D341Med (cell line): ENCODE results near the gene GSG1L.

Experiments
- DNase-seq: peaks from one replicate; pipeline ENCODE4 v3.0.0; 2012; ENCODE audit warnings: low spot score

Gene GSG1L

DNA sequence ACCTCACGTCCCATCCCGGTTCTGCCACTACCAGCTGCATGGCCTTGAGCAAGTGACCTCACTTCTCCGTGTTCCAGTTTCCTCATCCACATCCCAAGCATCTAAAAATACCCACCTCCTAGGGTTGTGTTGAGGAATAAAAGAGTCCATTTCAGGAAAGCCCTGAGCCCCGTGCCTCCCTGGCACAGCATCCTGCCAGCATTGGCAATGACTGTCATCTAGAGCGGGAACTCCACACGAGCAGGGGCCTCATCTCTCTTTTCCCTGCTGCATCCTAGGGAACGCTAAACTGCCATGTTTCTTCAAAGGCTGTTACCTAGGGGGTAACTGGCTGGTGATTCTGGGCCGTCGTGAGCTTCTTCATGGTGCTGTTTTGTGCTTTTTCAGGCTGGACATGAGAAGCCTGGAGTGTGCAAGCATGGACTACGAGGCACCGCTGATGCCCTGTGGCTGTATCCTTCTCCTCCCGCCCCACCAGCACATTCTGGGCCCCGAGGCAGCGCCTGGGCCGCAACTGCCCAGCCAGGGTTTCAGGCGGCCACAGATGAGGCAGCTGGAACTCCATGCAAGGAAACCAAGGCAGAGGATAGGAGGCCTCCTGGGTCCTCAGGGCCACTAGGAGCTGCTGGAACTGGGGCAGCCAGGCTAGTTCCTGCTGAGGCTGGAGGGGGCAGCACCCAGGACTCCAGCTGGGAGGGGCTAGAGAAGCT is 292.2 kb downstream of the GSG1L start:
- no peak for DNase-seq

DNA sequence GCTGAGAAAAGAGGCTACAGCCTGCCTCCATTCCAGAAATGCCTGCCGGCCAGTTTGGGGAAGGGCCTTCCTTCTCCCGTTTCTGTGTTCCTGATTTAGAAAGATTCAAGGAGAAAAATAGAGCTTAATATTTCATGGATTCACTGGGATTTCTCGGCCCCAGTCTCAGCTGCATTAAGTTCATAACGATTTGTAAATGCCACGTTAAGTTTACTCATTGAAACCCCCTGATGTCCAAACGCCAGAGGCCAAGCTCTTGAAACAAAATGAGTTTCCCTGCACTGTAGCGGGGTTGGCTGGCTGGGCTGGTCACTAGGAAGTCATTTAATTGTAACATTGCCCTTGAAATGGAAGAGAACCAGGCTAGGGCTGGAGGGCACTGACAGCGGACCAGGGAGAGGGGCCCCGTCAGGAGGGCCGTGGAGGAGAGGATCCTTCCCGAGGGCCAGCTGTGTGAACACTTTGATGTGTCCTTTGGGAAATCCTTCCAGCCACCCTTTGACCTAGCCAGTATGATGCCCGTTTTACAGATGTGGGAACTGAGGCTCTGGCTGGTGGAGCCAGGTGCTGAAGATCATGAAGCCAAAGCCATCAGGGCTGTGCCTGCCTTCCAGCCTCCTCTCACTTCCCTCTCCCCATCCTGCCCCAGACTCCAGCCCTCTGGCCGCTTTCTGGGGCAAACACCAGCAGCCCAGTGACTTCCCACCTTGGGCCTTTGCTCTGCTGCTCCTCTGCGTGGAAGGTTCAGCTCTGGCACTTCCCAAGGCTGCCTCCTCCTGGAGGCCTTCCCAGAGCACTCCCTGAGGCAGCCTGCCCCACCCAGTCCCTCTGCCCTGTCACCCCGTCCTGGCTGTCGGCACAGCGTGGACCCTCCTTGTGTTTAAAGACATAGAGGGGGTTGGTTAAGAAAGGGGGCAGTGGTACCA is 293.0 kb downstream of the GSG1L start:
- DNase-seq = no peak

DNA sequence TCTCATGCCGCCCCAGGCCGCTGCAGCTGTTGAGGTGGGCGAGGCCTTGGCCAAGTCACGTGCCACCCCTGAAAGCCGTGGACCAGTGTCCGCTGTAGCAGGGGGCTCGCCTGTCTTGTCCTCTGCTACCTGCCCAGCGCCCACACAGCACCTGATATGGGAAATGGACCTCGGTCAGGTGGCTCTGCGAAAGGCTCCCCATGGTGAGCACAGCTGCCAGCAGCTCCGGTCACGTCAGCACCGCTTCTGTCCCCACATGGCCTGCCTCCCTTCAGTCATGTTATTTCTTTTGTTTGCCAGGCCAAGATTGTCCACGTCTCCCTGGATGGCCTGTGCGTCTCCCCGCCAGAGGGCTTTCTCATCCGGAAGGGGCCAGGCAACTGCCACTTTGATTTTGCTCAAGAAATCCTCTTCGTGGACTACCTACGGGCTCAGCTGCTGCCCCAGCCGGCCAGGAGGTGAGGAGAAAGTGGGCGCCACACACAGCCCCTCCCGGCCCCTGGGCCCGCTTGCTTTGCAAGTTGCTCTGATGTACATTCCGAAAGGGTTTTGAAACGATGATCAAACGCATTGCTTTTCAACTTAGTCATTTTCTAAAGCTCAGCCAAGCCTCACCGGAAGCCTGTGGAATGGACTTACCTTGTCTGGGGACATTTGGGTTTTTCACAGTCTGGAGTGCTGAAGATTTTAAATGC is 293.8 kb downstream of the GSG1L start:
- no peak for DNase-seq

DNA sequence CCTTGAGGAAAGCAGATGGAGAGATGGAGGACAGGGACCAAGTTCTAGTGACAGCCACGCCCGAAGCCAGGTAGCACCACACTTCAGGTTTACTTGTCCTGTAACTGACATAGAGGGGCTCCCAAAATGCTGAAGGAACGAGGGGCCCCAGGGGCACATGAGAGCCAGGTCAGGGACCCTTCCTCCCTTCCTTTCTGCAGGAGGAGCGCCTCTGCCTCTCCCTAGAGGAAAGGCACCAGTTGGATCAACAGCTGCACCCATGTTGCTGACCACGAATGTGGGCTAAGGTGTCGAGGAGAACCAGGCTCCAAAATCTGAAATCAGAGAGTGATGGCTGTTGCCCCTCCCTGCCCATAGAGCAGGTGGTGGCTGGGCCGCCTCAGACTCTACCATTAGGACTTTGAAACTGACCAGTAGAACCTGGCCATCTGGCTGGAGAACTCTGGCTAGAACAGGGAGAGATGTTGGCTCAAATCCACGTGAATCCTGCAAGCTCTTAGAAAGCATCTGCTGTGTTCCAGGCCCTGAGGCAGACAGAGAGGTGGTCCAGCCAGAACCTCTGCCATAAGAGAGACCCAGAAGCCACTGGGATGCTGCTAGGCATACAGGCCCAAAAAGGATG is 294.8 kb downstream of the GSG1L start:
- no peak for DNase-seq

DNA sequence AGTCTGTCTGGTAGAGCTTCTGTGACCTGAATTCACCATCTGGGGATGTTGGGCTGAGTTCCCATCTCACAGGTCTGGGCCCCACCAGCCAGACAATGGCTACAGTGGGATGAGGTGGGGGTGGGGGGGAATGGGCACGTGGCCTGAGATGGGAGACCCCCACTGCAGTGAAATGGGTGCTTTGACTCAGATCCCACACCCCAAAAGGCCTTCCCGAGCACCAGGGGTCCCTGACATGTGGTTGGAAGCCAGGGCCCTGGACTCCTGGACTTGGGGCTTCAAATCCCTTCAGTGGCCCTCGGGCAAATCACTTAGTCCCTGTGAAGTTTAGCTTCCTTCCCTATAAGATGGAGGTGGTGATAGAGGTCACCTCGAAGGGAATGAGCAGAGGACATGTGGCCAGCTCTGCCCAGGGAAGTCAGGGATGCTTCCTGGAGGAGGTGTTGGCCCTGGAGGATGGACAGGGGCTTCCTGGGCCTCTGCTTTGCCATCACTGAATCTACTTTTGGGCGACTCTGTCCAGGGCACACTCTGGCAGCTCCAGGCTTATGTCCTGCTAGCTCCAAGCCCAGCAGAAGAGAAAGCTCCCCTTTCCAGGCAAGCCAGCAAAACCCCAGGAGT is 295.4 kb downstream of the GSG1L start:
- no peak for DNase-seq

DNA sequence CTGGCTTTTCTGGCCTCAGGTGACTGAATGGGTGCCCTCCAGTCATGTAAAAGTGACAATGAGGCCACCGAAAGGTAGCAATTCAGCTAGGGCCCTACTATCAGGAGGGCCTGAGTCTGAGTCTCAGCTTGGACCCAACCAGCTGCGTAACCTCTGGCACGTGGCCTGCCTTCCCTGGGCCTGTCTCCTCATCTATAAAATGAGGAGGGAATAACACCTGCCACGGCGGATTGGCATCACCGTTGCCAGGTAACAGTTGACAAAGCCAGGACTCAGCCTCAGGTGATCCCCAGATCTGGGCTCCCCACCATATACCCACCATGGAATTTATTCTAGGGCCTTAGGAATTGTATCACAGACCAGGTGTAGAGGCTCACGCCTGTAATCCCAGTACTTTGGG is 296.4 kb downstream of the GSG1L start:
- DNase-seq = no peak

DNA sequence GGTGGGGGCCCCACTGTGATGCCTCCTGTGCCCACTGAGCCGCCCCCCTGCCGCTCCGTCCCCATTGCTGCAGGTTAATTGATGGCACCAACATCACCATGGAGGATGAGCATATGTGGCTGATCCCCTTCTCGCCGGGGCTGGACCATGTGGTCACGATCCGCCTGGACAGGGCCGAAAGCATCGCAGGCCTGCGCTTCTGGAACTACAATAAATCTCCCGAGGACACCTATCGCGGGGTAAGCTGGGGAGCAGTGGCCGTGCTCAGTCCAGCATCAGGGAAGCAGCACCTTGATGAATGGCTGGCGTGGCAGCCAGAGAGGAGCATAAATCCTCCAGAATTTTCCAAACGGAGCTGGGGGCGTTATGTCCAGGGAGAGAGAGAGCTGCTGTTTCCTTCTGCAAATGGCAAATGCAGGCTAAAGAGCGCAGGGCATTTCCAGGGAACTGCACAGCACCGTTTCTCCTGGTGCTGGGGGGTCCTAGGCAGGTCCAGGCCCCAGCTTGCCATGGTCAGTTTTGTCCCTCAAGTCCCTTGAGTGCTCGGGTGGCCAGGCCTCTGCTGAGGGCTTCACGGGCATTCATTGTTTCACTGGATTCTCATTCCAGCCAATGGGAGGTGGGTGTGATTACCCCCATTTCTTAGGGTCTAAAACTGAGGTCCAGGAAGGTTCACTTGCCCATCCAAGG is 297.1 kb downstream of the GSG1L start:
- no peak for DNase-seq

DNA sequence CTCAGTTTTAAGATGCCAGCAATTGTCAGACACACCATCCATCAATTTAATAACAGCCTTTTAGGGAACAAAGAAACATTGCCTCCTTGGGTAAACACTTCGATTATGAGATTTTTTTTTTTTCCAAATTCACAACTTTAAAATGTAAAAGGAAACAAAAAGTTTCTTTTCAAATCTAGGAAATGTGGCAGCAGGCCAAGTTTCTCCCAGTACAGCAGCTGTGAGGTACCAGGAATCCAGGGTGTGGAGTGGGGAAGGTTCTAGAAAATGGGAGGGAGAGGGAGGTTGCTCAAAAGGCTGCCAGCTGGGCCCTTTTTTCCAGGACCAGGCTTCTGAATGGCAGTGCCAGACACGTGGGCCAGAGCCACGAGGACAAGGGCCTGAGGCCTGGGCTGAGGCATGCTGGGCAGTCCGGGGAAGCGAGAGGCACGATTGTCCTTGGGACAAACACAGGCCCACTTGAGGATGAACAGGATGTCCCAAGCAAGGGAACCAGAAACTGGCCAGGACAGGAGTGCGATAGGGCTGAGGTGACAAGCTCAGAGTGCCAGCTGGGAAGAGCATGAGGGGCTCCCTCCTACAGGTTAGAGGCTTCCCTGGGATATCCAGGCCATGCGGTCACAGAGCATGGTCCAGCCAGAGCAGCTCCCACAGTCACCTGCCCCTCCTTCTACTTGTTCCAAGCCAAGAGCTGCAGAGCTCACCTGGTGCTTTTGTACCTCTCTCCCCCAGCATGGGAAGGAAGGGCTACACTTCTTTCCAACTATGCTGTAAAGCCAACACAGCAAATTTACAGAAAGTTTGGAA is 298.4 kb downstream of the GSG1L start:
- DNase-seq = no peak

DNA sequence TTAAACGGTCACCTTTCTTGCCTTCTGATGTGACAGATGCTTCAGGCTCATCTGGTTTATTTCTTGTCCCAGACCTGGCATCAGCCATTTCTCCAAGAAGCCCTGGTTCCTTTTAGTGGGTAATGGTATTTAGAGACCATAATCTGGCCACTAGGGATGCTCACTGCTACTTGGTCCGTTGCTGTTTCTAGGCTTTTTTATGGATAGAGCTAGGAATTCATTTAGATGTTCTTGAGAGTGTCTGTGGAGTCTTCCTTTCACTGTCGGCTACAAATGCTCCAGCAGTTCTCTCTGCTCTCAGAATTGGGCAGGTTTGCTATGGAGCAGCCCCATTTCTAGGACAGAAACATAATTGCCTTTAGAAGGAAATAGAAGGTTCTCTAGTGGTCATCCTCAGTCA is 299.1 kb downstream of the GSG1L start:
- no peak for DNase-seq

DNA sequence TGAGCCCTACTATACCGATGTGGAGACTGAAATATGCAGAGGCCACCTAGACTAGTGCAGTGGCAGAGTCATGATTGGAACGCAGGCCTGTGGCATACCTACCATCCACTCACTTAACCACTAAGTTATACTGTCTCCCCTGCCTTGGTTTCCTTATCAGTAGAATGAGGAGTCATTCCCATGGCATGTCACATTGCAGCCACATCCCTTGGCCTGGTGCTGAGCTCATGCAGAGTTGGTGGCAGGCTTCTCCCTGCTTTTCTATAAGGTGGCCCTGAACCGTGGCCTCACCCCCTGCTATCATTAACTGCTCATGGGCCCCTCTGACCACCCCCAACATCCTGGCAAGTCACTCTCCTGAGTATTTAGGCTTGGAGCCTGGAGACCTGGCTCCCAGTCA is 301.1 kb downstream of the GSG1L start:
- DNase-seq = no peak

DNA sequence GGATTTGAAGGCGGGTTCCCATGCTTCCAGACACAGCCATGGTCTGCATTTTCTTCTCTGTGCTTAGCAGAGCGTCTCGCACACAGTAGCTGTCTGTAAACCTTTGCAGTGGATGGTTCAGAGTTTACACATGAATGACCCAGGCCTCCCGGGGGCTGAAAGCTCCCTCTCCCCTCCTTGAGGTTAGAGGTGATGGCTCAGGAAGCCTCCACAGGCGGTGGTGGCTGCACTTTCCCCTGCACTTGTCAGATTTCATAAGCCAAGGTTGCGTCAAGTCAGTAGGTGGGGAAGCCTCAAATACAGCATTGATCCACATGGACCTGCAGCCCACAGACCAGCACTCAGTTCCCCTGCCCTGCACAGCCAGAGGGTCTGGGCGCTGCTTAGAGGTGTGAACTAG is 301.7 kb downstream of the GSG1L start:
- DNase-seq = no peak

DNA sequence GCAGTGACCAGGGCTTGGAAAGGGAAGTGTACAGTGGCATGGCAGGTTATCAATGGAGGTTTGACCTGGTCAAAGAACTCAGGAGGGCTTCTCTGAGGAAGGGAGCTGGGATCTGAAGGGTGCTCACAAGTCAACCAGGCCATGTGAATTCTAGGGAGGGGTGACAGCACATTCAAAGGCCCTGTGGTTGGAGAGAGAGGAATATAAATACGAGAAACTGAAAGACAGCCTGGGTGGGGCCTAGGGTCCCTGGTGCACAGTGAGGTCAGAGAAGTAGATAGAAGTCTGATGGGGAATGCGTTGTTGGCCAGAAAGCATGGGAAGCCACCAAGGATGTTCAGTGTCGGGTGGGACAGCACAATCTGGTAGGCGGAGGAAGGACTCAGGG is 302.7 kb downstream of the GSG1L start:
- DNase-seq = no peak

DNA sequence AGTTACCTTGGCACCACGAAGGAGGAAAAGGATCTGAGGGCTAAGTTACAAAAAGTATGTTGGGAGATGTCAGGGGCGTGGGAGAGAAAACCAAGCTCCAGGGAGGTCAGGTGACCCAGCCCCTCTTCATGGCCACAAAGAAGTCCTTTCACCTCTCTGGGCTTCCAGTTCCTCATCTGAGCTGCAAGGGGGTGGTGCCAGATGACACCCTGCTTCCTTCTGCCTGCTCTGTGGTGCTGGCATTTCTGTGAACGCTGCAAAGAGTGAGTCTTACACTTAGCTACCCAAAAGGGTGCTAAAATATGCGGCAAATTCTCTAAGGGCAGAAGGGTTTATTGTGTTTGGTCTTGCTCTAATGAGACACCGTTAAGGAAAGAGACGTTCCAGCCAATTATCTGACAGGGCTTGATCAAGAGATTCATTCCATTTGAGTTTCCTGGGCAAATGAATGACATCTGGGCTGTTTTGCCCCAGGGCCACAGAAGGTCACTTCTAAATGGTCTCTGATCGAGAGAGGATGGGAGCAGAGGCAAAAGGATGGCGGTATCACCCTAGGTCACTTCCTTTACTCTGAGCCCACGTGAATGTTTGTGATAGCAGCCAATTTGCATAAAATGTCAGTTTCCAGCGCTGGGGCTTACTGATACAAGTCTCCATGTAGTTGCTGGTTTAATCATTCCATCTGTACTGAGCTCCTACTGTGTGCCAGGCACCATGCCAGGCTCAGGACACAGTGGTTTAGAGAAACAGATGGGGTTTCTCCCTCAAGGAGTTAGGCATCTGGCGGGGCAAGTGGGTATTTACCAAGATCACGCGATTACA is 303.3 kb downstream of the GSG1L start:
- DNase-seq = no peak

DNA sequence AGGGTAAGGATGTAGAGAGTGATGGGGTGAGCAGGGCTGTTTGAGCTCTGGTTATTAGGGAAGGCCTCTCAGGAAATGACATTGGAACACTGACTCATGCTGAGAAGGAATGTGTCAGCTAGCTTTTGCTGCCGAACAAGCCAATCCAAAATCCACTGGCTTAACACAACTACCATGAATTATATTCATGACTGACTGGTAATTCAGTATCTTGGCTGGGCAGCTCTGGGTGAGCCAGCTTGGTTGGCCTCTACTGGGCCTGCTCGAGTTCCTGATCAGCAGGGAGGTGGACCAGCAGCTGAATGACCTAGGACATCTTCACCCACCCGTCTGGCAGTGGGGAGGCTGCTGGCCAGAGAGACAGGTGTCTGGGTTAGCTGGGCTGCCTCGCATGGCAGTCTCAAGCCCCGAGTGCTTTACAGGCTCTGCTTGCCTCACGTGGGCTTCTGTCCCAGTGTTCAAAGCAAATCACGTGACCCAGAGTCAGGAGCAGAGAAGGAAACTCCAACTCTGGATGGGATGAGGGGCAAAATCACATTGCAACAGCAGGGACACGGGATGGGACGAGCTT is 304.1 kb downstream of the GSG1L start:
- DNase-seq = no peak

DNA sequence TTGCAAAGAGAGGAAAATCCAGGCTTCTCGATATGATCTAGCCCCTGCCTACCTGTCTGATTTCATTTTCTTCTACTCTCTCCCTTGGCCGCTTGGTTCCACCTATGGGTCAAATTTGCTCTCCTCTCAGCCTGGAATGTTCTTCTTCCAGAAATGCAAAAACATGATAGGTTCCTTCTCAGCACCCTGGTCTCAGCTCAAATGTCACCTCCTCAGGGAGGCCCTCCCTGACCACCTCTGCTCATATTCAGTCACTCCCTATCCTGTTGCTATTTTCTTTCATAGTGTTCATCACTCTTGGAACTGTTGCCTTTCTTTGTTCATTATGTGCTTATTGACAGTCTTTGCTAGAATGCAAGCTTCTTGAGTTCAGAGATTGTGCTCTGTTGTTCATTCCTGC is 305.0 kb downstream of the GSG1L start:
- DNase-seq = no peak

DNA sequence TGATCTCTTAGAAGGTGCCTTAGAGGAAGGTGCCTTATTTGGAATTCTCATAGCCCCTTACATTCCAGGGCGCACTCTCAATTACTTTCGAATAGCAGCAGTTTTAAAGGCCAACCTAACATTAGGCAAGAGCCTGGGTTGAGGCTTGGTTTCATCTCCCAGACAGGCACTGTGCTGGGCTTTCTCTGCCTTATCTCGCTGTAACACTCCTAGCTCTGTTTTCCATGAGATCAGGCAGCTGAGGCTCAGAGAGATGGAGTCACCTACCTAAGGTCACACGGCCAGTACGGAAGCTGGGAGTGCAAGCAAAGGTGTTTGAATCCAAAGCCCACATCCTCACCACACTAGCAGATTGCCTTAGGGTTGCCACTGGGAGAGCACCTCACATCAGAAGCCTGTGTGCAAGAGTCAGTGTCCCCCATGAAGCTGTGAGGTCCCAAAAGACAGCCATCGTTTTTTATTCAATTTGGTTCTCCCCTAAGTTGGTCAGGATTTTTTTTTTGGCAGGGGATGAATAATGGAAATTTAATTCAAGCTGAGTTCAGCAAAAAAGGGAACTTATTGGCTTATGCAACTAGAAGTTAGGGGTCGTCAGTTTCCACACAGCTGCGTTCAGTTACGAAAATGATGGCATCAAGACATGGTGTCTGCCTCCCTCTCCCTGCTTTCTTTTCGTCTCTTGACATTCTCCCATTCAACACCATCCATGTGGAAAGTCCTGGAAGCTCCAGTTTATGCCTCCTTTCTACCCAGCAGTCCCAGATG is 307.1 kb downstream of the GSG1L start:
- no peak for DNase-seq

DNA sequence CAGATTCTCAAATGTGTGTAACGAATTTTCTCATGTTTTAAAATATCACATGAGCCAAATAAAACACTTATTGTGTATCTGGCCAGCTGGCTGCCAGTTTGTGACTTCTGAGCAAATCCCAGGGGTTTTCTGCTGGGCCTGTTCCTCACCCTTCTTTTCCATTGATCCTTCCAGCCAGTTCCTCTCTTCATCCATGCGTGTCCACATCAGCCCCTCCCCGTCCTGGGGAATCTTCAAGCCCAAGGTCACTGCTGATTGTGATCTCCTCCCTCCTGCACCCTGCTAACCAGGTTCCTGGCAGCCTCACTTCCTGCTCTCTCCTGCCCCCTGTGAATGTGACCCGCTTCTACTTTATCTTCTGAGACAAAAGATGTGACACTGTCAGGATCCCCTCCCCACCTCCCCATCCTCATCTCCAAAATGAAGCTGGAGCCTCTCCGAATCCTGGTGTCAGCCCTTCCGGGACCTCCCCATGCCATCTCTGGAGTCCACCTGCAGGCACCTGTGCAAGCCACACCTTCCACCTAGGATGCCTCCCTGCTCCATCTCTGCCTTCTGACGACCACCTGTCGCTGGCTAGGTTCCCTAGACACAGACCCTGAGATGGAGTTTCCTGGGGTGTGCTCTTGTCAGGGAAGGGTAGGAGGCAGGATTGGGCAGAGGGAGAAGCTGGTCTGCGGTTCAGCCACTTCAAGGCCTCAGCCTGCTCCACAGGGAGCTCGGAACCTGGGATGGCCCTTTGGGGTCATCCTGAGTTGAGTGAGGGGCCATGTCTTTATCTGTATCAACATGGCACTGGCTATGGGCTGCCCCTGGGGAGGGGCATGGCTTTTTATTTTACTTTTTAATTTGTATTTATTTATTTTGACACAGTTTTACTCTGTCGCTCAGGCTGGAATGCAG is 308.5 kb downstream of the GSG1L start:
- no peak for DNase-seq
